HG03521 (cell line): ENCODE data around the gene TSC2.
A peak's percentile ranks its signal among the peaks of the same experiment; 100 is the strongest.
"Not testable (repeated sequence)": the region's sequence is repeated elsewhere in the genome, so short reads cannot be mapped to it uniquely, and the experiment has no call there.

Source experiments
- ATAC-seq: cut with Tn5 transposase; IDR thresholded peaks from one replicate; pipeline ENCODE4 v1.9.1; 2021; ENCODE audit warnings: mild to moderate bottlenecking, moderate library complexity; ENCODE audit not compliant: unreplicated experiment

TSC2 gene

GRCh38 chr16:2009791-2010510 lies 37.8 kb upstream of the TSC2 start, which contains the start of gene ZNF598:
TSS of gene ZNF598 (minus strand) at chr16:2009821.
- ATAC-seq = peak; percentile 86

DNA sequence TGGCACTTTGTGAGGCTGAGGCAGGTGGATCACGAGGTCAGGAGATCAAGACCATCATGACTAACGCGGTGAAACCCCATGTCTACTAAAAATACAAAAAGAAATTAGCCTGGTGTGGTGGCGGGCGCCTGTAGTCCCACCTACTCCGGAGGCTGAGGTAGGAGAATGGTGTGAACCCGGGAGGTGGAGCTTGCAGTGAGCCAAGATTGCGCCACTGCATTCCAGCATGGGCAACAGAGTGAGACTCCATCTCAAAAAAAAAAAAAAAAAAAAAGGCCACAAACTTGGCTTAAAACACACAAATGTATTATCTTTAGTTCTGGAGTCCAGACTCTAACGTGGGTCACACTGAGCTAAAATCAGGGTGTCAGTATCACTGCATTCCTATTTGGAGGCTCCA lies 36.1 kb upstream of the TSC2 start:
- ATAC-seq = not testable (repeated sequence)

- no peak for ATAC-seq
These were observed 34.3 kb upstream of the TSC2 start for GRCh38 chr16:2013527-2013926.

- ATAC-seq = no peak
These were observed 32.5 kb upstream of the TSC2 start for GRCh38 chr16:2015117-2015946.

GRCh38 chr16:2015947-2016208 lies 31.9 kb upstream of the TSC2 start:
- no peak for ATAC-seq

GRCh38 chr16:2016407-2016922 lies 31.3 kb upstream of the TSC2 start:
- ATAC-seq = no peak

GRCh38 chr16:2019518-2019920 lies 28.3 kb upstream of the TSC2 start, which contains the start of gene NPW:
TSS of gene NPW (plus strand) at chr16:2019785.
- no peak for ATAC-seq

- no peak for ATAC-seq
These were observed 27.6 kb upstream of the TSC2 start for GRCh38 chr16:2019921-2020831.

DNA sequence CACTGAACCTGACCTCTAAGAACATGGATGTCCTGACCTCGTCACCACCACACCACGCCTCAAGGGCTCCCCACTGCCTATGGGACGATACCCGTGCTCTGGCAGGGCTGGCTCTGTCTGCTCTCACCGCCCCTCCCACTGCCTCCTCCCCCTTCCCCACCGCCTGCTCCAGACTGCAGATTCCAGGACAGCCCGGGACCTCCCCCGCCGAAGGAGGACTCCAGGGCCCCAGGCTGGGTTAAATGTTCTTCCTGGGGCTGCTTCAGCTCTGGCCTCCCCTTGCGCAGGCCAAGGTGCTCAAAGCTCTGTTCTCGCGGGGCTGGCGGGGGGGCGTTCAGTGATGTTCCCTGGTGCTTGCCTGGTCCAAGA lies 25.1 kb upstream of the TSC2 start:
- ATAC-seq = no peak

DNA sequence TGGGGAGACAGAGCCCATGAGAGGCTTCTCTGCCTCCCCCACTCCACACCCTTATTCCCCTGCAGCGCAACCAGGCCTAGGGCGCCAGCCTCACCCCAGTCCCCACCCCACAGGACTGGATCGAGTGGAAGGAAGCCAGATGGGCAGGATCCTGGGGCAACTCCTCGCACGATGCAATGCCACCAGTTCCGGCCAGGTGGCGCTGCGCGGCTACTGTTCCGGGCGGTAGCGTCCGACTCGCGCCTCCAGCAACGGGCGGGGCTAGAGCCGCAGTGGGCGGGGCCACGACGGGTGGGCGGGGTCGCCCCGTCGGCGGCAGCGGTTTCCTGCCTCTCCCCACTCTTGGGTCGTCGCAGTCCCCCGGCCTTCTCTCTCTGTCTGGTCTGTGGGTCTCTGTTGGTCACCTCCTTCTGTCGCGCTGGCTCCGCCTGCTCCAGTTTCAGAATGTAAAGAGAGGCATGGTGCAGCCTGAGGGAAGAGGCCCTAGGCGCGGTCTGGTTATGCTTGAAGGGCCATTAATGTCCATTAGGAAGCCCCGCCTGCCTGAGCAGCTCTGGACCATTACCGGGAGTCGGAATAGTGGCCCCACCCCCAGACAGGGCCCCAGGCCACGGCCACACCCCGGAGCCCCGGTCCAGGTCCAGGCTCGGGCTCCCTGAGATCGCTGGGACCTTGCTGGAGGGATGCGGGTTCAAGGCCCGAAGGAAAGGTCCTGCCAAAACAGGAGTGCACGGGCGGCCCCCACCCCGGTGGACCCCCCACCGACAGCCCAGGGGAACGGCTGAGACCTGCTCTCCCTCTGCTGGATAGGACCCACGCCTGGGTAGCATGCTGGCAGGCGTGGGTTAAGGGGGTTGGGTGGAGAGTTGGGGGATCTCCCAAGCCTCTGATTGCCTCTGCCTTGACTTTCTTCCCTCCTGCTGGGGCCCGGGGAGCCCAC lies 24.4 kb upstream of the TSC2 start:
- peak; percentile 76 for ATAC-seq

GRCh38 chr16:2024032-2024420 lies 23.8 kb upstream of the TSC2 start:
- no peak for ATAC-seq

GRCh38 chr16:2025251-2025650 lies 22.5 kb upstream of the TSC2 start:
- ATAC-seq = no peak

- no peak for ATAC-seq
These were observed 21.8 kb upstream of the TSC2 start for GRCh38 chr16:2025878-2026460.

DNA sequence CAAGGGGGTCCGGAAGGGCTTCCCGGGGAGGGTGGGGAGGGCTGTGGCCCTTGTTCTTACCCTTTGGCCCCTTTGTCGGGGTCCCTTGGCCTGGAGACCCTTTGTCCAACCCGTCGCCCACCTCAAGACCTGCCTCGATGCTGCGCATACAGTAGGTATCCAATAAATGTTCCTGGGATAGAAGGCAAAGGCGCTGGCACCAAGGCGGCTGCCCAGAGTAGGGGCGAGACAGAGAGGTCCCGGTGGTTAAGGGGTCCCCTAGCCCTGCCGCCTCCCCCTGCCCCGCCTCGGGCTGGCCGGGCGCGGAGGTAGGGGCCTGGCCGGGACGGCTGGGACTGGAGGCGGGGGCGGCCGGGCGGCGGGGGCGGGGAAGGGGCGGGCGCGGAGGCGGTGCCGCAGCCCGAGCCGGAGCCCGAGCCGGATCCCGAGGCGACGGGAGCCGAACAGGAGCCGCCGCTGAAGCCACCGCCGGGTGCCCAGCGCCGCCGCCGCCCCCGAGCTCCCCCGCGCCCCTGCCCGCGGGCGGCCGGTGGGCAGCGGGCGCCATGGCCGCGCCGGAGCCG lies 21.2 kb upstream of the TSC2 start, which contains the start of gene NHERF2:
Gene NHERF2 (plus strand): TSS at position 442 of the 563 bp plus-strand sequence. CDS start 104 bp downstream, at position 546.
- no peak for ATAC-seq

DNA sequence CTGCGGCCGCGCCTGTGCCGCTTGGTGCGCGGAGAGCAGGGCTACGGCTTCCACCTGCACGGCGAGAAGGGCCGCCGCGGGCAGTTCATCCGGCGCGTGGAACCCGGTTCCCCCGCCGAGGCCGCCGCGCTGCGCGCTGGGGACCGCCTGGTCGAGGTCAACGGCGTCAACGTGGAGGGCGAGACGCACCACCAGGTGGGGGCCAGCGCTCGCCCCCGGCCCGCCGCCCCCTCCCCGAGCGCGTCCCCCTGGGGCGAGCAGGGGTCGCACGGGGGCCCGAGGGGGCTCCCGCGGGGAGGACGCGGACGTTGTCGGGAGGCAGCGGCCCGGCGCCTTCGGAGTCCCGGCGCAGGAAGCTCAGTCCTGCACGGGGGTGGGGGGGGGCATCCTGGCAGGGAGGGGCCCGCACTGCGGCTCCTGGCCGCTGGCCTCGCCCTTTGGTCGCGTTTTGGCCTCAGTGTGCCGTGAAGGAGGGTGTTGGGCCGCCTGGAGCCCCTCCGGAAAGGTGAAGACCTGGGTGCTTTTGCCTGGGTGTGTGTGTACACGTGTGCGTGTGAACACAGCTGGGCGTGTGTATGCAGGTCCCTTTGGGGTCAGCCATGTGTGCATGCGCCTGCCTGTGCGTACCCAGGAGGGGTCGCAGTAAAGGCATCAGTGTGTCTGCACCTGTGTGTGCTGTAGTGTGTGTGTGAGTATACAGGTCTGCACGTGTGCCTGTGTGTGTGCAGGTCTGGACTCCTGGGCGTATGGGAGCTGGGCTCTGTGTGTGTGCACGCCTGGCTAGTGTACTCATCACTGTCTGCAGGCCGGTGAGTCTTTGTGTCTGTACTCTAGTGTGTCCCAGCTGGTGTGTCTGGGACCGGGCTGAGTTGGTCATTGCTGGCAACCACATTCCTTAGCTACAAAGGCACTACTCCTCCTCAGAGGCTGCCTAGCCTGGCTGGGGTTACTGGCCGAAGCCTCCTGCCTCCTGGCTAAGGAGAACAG lies 20.5 kb upstream of the TSC2 start:
- ATAC-seq = no peak

DNA sequence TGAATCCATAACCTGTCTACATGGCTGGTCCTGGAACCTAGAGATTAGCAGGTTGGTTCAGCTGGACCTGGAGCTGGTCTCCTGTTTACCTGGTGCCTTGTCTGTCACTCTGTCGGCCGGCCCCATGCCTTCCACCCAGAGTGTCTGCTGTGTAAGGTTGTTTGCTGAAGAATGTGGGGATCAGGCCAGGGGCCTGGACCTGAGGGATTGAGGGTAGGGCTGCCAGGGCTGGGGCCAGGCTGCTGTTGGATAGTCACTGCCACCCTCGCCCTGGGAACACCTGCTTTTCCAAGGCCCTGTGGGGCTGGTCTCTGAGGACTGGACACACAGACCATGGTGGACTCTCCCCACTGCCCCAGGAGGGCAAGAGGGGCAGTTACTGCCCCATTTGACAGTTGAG lies 19.6 kb upstream of the TSC2 start:
- ATAC-seq = no peak

DNA sequence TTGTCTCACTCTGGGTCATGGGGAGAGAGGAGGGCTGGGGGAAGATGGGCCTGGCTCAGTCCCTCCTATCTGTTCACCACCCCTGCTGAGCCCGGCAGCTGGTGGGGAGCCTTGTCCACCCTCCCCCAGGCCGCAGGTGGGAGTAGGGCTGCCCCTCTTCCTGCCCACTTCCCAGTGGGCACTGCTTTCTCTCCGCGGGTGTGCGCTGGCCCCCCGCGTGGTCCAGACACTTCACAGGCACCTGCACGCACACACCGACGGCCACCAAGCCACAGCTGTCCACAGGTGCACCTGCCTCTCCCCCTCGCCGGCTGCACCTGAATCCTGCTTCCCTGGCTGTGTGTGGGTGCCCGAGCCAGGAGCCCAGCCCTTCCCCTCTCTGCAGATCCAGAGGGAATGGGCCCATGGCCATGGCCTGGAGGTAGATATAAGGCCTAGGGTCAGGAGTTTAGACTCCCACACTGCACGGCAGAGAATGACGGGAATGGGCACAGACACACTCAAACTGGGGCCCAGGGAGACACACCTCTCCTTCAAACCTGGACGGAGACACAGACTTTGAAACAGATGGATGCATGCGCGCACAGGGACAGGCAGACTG lies 19.1 kb upstream of the TSC2 start:
- no peak for ATAC-seq

- no peak for ATAC-seq
These were observed 18.4 kb upstream of the TSC2 start for GRCh38 chr16:2029350-2029749.
